ENCODE data around the gene LEPROT.

Gene LEPROT

DNA sequence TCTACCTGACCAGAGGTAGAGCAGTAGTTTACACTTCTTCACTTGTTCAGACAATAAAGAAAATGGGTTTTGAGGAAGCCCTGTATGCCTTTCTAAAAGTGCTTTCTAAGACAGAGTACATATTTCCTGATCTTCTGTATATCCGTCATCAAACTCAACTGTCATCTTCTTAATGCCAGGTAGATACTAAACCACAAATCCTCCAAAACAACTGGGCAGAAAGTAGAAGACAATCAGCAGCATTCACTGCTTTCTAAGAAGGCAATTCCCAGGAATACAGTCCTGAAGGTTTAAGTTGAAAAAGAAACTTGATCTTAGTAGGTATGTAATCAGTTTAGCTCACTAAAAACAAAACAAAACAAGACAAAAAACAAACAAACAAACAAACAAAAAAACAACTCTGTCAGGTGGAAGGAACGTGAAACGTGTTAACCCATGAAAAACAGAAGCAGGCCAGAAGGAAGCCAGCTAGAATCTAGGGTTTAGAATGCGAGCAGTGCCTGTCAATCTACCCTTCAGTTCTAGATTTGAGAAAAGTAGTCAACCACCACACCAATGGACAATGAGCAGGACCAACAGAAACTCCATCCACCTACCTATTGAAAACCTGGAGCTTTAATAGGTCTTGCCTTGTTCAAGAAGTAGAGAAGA, 59.2 kb downstream of the LEPROT start:
- CTCF ChIA-PET = interaction anchor here (0.7 kb wide), 1 partner anchor 764 kb away, joined by 4 read pairs; no protein-coding TSS in a partner anchor
- TF ChIP-seq ZNF384 (IDR thresholded peaks at IDR 0.05) (no peak), L3MBTL2 (conservative IDR thresholded peaks at IDR 0.05) (no peak), BHLHE40 (IDR thresholded peaks at IDR 0.05; ENCODE audit: borderline replicate concordance) (no peak), FOXM1 (IDR thresholded peaks at IDR 0.05; ENCODE audit: borderline replicate concordance) (no peak), HDGF (IDR thresholded peaks at IDR 0.05; ENCODE audit: borderline replicate concordance) (no peak), FOXK2 (IDR thresholded peaks at IDR 0.05) (no peak), ELF4 (IDR thresholded peaks at IDR 0.05) (no peak), TARDBP (IDR thresholded peaks at IDR 0.05) (no peak)
- POLR2A ChIA-PET = no interaction called here
- DNase-seq (ENCODE audit: extremely low spot score) = no peak

DNA sequence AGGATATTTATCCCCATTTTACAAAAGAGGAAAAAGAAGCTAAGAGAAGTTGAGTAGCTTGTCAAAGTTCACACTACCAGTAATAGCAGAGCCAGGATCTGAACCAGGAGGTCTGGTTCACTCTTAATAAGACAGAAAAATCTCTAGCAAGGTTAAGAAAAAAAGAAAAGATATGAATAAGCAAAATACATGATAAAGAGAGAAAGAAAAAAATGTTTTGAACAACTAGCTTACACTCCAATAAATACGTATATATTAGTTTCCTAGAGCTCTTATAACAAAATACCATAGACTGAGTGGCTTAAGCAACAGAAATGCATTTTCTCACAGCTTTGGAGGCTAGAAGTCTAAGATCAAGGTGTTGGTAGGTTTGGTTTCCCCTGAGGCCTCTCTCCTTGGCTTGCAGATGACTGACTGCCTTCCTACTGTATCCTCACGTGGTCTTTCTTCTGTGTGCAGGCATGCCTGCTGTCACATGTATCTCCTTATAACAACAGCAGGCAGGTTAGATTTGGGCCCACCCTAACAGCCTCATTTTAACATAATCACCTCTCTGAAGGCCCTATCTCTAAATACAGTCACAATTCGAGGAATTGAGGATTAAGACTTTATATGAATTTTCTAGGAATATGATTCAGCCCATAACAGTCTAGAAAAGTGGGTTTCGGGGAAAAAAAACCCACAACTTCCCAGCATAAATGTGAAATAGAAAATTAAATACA, 60.4 kb downstream of the LEPROT start:
- POLR2A ChIA-PET = no interaction called here
- CTCF ChIA-PET = interaction anchor here (0.7 kb wide), 1 partner anchor 763 kb away, joined by 4 read pairs; no protein-coding TSS in a partner anchor
- no peak for DNase-seq (ENCODE audit: extremely low spot score)
- TF ChIP-seq HDGF (IDR thresholded peaks at IDR 0.05; ENCODE audit: borderline replicate concordance) (no peak), SUZ12 (IDR thresholded peaks at IDR 0.05) (no peak), BHLHE40 (IDR thresholded peaks at IDR 0.05; ENCODE audit: borderline replicate concordance) (no peak), FOXM1 (IDR thresholded peaks at IDR 0.05; ENCODE audit: borderline replicate concordance) (no peak), FOXK2 (IDR thresholded peaks at IDR 0.05) (no peak), LEF1 (IDR thresholded peaks at IDR 0.05; ENCODE audit: borderline replicate concordance) (no peak), ARNT (IDR thresholded peaks at IDR 0.05) (no peak), CTBP1 (IDR thresholded peaks at IDR 0.05; ENCODE audit: borderline replicate concordance) (no peak), ELF4 (IDR thresholded peaks at IDR 0.05) (no peak), NFRKB (IDR thresholded peaks at IDR 0.05) (no peak), FOXA1 (IDR thresholded peaks at IDR 0.05) (no peak), L3MBTL2 (conservative IDR thresholded peaks at IDR 0.05) (no peak)
- TF ChIP-seq, protein P1, sequence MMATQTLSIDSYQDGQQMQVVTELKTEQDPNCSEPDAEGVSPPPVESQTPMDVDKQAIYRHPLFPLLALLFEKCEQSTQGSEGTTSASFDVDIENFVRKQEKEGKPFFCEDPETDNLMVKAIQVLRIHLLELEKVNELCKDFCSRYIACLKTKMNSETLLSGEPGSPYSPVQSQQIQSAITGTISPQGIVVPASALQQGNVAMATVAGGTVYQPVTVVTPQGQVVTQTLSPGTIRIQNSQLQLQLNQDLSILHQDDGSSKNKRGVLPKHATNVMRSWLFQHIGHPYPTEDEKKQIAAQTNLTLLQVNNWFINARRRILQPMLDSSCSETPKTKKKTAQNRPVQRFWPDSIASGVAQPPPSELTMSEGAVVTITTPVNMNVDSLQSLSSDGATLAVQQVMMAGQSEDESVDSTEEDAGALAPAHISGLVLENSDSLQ (IDR thresholded peaks at IDR 0.05) = no peak

- no peak for DNase-seq (ENCODE audit: extremely low spot score)
- ChIA-PET POLR2A (no interaction called here), CTCF (no interaction called here)
- TF ChIP-seq HDGF (IDR thresholded peaks at IDR 0.05; ENCODE audit: borderline replicate concordance) (no peak), SP1 (IDR thresholded peaks at IDR 0.05) (no peak), ELF4 (IDR thresholded peaks at IDR 0.05) (no peak), FOXK2 (IDR thresholded peaks at IDR 0.05) (no peak), CTBP1 (IDR thresholded peaks at IDR 0.05; ENCODE audit: borderline replicate concordance) (no peak), ZNF384 (IDR thresholded peaks at IDR 0.05) (no peak), TARDBP (IDR thresholded peaks at IDR 0.05) (no peak), L3MBTL2 (conservative IDR thresholded peaks at IDR 0.05) (no peak), FOXA1 (IDR thresholded peaks at IDR 0.05) (no peak), LEF1 (IDR thresholded peaks at IDR 0.05; ENCODE audit: borderline replicate concordance) (no peak), SUZ12 (IDR thresholded peaks at IDR 0.05) (no peak), FOXM1 (IDR thresholded peaks at IDR 0.05; ENCODE audit: borderline replicate concordance) (no peak), NFRKB (IDR thresholded peaks at IDR 0.05) (no peak), ARNT (IDR thresholded peaks at IDR 0.05) (no peak), BHLHE40 (IDR thresholded peaks at IDR 0.05; ENCODE audit: borderline replicate concordance) (no peak)
- TF ChIP-seq, protein P1 (IDR thresholded peaks at IDR 0.05) = no peak
Measured at GRCh38 chr1:65483993-65484754, 63.7 kb downstream of the LEPROT start.

Measured in HEK293T (cell line).